Psoas muscle (tissue), 8 donors: ENCODE measurements around the gene FAF2. TPM values are rescaled to one million over a fixed set of nuclear protein-coding genes. Genes with fewer than 3 reads are reported as not detected.
A peak's percentile ranks its signal among the peaks of the same experiment; 100 is the strongest.

Source experiments
- ATAC-seq, 4 donors: fragments of 200-7000 bp; cut with Tn5 transposase; one replicate each; pipeline ENCODE4 v1.9.1; 2020; ENCODE audit warnings: moderate library complexity in 3 of 4, mild to moderate bottlenecking in 2 of 4
- DNase-seq, 2 donors: peaks; one replicate each; pipeline ENCODE4 v3.0.0-alpha.2; 2020
- H3K27ac ChIP-seq: fragments of 200-600 bp; one replicate; pipeline ENCODE4 v1.8.0; 2022
- H3K27me3 ChIP-seq, 3 donors: fragments of 200-600 bp in 1 of 3; one replicate each; pipeline versions ENCODE4 v1.6.1 to v1.8.0; 2013 to 2022; ENCODE audit warnings: low read length in 2 of 3, mild to moderate bottlenecking in 2 of 3, moderate library complexity in 1 of 3; ENCODE audit not compliant: insufficient read depth in 3 of 3
- H3K36me3 ChIP-seq, 2 donors: fragments of 200-600 bp in 1 of 2; one replicate each; pipeline versions ENCODE4 v1.6.1 to v1.8.0; 2013 to 2022; ENCODE audit warnings: low read depth in 1 of 2, mild to moderate bottlenecking in 1 of 2, moderate library complexity in 1 of 2; ENCODE audit not compliant: insufficient read depth in 1 of 2
- H3K4me1 ChIP-seq: fragments of 200-600 bp; one replicate; pipeline ENCODE4 v1.8.0; 2022
- H3K4me3 ChIP-seq: fragments of 200-600 bp; one replicate; pipeline ENCODE4 v1.8.0; 2022; ENCODE audit warnings: mild to moderate bottlenecking
- H3K9me3 ChIP-seq: fragments of 200-600 bp; one replicate; pipeline ENCODE4 v1.8.0; 2022
- CTCF ChIP-seq: fragments of 200-600 bp; IDR thresholded peaks from one replicate; pipeline ENCODE4 v1.8.0; 2022; ENCODE audit warnings: antibody characterized with exemption
- WGBS, 3 donors: extraction: QIAGEN DNeasy Blood & Tissue Kit; methylation state at CpG; one replicate each; pipeline versions ENCODE4 v1.1.6 to v1.1.7; 2013; 5-methylcytosine and 5-hydroxymethylcytosine counted together
- intact Hi-C, 2 donors: fragments of 100-400 bp; cut with DNase I; formaldehyde crosslinking; loops; one replicate each; pipeline versions ENCODE4 v1.11.0 to v1.14.2; 2022
- polyA plus RNA-seq, 3 donors: library from polyadenylated mRNA; stranded (reverse); fragments of 200-250 nt; gene quantifications; one replicate each; pipeline ENCODE4 v1.2.3, GENCODE V29; 2013
- total RNA-seq, 4 donors: library from RNA; stranded (reverse); fragmentation: NEBNext Ultra II Directional in 2 of 4; extraction: Animal tissue kit (Norgen Biotek cat#: 25700) in 2 of 4; gene quantifications; one replicate each; pipeline versions ENCODE4 v1.2.1 to v1.2.4, GENCODE V29; 2021 to 2023
- donor health status: healthy with polysubstance abuse.
- donor health status: DM: no; HTN: no; CAD: no; lungs with moderate emphysema.
- donor health status: Bipolar disorder and iron deficiency.
- donor health status: healthy.
- donor health status: DM: yes; HTN: yes; CAD: no.
- donor health status: DM: no; HTN: no; CAD: no.
- donor health status: DM: no; HTN: no; CAD: no.
- donor health status: DM: yes; HTN: yes; CAD: no.

Gene FAF2
- total and polyA plus RNA-seq, 7 donors: 8.4 to 22.8 (median 14.7) TPM

GRCh38 chr5:176540956-176541337 is 92.8 kb downstream of the FAF2 start:
- Histone ChIP-seq H3K27me3 (no peaks in the 10 kb centered on the region), H3K36me3 (no peaks in the 10 kb centered on the region), H3K9me3 (no peaks in the 10 kb centered on the region), H3K4me3 (no peak overlapping the region), H3K27ac (peak overlapping the region; percentile 63), H3K4me1 (peaks cover 19% of the 10 kb centered on the region)
- intact Hi-C loops: loop anchor here in 1 of 2 donors (10.0 kb wide), 1 partner anchor 126 kb away; the partner anchor contains the start of gene CLTB
- DNase-seq (no peak), ATAC-seq (no peak)
- WGBS, 3 donors: 86 to 93% (median 90%) methylated on average over 8 of the region's 8 CpGs
- TF ChIP-seq CTCF: no peak

GRCh38 chr5:176541338-176542134 is 93.4 kb downstream of the FAF2 start:
- Histone ChIP-seq H3K36me3 (no peaks in the 10 kb centered on the region), H3K4me3 (peak overlapping the region; percentile 76), H3K27me3 (no peaks in the 10 kb centered on the region), H3K27ac (peak overlapping the region; percentile 63), H3K9me3 (no peaks in the 10 kb centered on the region), H3K4me1 (peaks cover 19% of the 10 kb centered on the region)
- WGBS, 3 donors: 57 to 63% (median 62%) methylated on average over 12 of the region's 12 CpGs
- DNase-seq (peak; percentile 51 to 72), ATAC-seq (no peak)
- intact Hi-C loops: loop anchor here in 1 of 2 donors (10.0 kb wide), 1 partner anchor 127 kb away; the partner anchor contains the start of gene CLTB
- no peak for TF ChIP-seq CTCF

GRCh38 chr5:176542135-176542595 is 94.0 kb downstream of the FAF2 start:
- intact Hi-C loops: loop anchor here in 1 of 2 donors (10.0 kb wide), 1 partner anchor 127 kb away; the partner anchor contains the start of gene CLTB
- Histone ChIP-seq H3K27me3 (no peaks in the 10 kb centered on the region), H3K36me3 (no peaks in the 10 kb centered on the region), H3K4me1 (peaks cover 19% of the 10 kb centered on the region), H3K4me3 (peak overlapping the region; percentile 76), H3K9me3 (no peaks in the 10 kb centered on the region), H3K27ac (peak overlapping the region; percentile 71)
- DNase-seq (no peak), ATAC-seq (no peak)
- no peak for TF ChIP-seq CTCF
- 68 to 73% (median 68%) methylated on average over 15 to 16 of the region's 16 CpGs for WGBS, 3 donors

- Histone ChIP-seq H3K36me3 (no peaks in the 10 kb centered on the region), H3K27me3 (no peaks in the 10 kb centered on the region), H3K4me3 (peak overlapping the region; percentile 76), H3K27ac (peak overlapping the region; percentile 80), H3K9me3 (no peaks in the 10 kb centered on the region), H3K4me1 (peaks cover 19% of the 10 kb centered on the region)
- TF ChIP-seq CTCF: peak; percentile 32
- DNase-seq (no peak), ATAC-seq (peak; percentile 29 to 57 (median 47))
- 1 to 4% (median 3%) methylated on average over 69 to 110 of the region's 110 CpGs for WGBS, 3 donors
- intact Hi-C loops: loop anchor here in 1 of 2 donors (10.0 kb wide), 1 partner anchor 128 kb away; the partner anchor contains the start of gene CLTB
Measured at GRCh38 chr5:176542596-176543427, 94.6 kb downstream of the FAF2 start.
